Esophagus mucosa (tissue), 1 donor: ENCODE measurements around the gene CD274. TPM values are rescaled to one million over a fixed set of nuclear protein-coding genes. Genes with fewer than 3 reads are reported as not detected.

ENCODE experiments used
- ATAC-seq: fragments of 200-7000 bp; cut with Tn5 transposase; one replicate; pipeline ENCODE4 v1.9.1; 2020
- total RNA-seq: library from RNA; stranded (reverse); gene quantifications from one replicate; pipeline ENCODE4 v1.2.4, GENCODE V29; 2023
- donor health status: DM: yes; HTN: yes; CAD: no.

CD274 gene
- total RNA-seq, 1 donor from 2014 or later: 1.5 TPM

DNA sequence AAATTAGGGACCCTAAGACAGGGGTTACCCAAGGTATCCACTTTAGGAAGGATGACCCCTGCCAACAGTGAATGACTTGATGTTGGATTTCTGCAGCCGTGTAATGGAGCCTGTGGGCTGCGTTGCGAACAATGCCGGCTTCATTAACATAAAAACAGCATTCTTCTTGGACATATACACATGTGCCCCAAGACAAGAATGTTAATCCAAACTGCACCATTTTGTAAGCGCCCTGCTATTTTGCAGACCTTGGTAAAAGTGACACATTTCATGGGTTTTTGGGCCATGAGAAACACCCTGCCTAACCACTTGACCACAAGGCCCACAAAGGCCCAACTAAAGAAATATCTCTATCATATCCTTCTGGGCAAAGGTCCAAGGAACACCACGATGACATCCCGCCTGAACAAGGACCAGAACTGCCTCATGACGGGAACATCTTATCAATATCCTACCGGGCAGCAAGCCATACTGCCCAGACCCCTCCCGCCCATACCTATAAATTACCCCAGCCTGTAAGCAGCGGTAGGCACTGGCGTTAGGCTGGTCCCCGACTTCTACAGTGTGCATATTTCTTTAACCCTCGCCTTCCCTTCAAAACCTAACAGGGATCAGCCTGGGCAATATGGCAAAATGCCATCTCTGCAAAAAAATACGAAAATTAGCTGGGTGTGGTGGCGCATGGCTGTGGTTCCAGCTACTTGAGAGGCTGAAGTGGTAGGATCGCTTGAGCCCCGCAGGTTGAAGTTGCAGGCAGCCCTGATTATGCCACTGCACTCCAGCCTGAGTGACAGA is 50.3 kb downstream of the CD274 start:
- no peak for ATAC-seq

DNA sequence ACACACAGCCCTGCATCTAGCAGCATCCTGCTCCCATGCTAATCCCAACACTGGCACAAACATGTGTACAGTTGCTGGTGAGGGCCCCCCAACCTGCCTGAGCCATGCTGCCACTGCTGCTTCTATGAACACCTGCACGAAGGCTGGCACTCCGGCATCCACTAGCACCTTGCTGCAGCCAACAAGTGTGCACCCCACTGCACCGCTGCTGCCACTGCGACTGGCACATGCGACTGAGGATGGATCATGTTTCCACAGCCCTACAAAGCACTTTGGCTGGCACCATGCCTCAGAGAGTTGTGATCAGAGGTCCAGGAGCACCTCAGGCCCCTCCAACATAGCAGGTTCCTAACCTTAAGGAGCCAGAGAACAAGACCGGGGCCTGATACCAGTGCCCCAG is 52.2 kb downstream of the CD274 start:
- ATAC-seq: no peak

DNA sequence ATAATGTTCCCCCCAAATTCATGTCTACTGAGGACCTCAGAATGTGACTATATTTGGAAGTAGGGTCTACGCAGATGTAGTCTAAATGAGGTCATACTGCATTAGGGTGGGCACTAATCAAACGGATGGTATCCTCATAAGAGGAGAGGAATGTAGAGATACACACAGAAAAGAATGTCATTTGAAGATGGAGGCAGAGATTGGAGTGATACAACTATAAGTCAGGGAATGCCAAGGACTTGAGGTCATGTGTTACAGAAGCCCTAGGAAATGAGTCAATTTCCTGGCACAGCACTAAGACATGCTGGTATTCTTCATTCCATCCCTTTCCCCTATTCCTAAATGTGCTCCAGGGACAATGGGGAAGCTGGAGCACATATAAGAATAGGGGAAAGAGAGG is 59.2 kb downstream of the CD274 start:
- peak; percentile 69 for ATAC-seq

DNA sequence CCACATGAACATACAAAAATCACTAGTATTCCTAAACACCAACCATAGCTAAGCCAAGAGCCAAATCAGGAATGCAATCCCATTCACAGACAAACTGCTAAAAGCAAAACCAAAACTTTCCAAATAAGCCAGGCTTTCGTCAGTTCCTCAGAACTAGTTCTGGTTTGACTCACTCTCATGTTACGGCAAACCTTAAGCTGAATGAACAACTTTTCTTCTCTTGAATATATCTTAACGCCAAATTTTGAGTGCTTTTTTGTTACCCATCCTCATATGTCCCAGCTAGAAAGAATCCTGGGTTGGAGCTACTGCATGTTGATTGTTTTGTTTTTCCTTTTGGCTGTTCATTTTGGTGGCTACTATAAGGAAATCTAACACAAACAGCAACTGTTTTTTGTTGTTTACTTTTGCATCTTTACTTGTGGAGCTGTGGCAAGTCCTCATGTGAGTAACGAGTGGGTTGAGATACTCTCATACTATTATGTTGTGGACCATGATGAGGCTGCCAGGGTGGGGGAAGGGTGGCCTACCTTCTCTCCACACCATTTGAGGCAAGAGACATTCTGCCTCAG is 60.1 kb downstream of the CD274 start, which contains the start of gene PDCD1LG2:
PDCD1LG2 (plus strand) TSS at position 172 of the 572 bp plus-strand sequence. CDS start 12,016 bp downstream, outside the sequence.
- ATAC-seq: peak; percentile 53

DNA sequence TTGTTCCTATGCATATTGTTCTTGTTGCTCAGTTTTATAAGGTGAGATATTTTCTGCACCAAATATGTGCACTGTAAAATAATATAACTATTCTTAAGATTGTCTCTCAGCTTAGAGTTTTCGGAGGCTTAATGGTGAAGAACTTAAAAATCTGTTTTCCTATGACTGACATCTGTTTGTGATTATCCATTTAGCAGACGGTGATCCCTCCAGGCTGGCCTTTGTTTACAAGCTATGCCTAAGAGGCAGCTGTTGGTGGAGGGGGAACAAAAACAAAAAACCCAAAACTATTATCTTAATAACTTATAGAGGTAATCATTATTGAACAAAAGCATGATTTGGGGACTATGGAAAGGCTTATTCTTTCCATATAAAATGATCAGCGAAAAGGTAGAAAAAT is 60.6 kb downstream of the CD274 start:
- no peak for ATAC-seq

DNA sequence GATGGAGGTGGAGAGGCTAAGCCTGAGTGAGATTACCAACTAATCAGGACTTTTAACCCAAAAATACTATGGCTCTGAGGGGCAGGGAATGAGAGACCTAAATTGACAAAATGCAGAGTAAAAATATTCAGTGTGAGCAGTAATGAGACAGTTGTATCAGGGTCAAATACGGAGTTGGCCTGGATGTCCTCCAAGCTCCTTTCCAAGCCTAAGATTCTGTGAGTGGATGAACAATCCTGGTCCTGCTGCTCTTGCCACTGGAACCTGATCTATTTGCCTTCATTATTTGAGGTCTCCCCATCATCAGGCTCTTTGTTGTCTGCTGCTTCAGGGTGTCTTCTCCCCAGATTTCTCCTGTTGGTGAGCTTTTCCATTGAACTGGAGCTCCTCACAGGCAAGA is 61.1 kb downstream of the CD274 start:
- no peak for ATAC-seq

DNA sequence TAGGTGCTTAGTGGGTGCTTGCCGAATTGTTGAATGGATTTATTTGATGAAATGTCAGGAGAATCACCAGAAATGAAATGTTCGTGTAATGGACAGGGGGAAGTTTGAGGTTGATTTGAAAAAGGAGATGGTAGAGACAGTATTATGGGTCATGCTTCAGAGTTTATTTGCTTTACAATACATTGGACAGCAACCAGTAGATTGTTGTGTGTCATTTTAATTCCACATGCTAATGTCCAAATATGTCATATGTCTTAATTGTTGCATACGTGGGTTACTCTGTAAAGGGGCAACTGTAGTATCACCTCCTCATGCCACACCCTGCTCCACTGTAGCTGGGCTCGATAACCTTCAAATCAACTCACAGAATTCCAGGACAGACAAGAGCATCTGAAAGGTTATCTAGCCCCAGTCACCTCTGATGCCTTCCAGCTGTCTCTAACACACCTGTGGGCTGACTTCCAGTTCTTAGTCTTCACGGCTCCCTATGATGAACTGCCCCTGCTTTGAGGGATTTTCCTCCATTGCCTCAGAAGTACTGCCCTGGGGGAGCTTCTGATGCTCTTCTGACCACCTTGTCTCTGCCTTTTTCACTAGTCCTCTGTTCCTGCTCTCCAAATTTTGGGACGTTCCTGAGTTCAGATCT is 61.7 kb downstream of the CD274 start:
- no peak for ATAC-seq

DNA sequence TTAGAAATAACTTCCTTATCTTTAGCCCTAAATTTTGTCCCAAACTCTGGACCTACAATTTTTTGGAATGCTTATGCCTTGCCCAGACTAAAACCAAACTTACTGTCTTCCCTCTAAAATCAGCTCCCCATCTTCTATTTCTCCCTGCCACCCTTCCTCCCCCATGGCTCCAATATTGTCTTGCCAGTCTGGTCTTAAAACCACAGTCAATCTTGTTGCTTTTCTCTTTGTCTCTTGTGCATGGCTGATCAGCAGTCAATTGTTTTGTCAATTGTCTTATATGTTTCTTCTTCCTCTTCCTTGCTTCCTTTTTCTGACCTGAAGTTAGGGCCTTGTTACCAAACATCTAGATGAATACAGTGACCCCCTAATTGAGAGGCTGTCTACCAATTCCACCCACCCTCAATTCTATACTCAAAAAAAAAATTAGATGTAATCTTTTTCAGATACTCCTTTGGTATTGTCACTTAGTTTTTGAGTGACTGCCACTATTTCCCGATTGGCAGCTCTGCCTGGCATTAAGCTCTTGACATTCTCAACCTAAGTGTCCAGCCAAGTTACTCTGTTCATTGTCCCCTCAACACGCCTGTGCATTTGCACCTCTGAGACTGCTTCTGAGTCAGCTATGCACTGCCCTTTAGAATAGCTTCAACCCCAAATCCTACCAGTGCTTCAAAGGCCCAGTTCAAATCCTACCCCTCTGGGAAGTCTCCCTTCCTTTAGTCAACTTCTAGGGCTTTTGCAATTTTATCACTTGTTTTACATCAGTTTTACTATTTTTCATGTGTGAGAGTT is 62.5 kb downstream of the CD274 start:
- no peak for ATAC-seq

DNA sequence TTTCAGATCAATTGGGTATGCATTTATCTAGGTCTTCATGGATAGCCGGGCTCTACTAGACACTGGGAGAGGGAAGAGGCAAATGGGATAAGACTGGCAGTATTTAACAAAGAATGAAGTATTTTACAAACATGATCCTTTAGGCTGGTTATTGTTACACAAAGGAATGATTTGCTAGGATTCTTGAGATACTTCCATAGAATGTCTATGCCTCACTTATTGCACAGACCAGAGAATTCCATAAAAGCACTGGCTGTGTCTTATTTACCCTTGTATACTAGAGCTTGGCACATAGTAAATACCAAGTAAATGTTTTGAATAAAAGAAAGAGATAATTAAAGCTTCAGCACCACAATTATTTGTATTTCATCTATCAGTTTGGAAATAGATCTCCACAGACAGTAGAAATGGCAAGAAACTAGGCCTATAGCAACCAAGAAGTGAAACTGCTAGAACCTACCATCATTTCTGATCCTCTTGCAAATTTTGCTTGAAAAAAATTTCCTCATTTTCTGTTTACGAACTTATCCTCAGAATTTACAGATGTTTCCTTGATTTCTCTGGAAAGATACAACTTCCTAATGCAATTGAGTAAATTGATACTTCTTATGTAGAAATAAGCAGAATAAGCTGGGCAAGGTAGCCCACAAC is 63.7 kb downstream of the CD274 start:
- ATAC-seq: no peak

DNA sequence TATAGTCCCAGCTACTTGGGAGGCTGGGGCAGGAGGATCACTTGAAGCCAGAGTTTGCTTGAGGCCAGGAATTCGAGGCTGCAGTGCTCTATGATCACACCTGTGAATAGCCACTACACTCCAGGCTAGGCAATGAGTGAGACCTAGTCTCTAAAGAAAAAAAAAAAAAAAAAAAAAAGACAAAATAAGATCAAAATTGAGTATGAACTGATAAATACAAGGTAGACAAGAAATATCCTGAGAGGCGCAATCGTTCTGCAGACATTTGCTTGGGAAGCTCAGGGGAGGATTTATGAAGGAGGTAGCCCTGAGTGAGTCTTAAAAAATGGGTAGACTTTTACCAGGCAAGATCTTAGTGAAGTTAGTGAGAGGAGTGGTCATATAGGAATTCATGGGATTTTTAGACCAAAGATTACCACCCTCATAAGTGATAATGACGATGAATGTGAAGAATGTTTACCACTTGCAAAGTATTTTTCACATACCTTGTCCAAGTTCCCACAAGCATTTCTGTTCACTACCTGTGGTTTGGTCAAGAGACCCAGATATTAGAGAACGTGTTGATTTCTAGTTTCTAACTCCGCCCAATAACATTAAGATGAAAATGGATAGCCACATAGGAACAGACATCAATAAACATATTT is 64.4 kb downstream of the CD274 start:
- ATAC-seq: no peak

DNA sequence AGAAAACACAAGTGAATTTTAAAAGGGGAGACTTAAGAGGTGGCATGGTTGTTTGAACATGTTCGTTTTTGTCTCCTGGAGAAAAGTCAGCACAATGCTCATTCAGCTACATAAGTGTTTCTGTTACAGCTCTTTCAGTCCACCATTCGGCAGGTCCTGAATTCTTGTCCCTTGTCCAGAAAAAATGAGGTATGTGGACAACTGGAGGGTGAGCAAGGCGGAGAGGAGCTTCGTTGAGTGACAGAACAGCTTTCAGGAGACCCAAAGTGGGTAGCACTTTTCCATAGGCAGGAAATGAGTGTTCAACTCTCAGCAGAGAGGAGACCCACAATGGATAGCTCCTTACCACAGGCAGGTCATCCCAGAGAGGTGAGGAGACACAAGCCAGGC is 64.9 kb downstream of the CD274 start:
- ATAC-seq: no peak

DNA sequence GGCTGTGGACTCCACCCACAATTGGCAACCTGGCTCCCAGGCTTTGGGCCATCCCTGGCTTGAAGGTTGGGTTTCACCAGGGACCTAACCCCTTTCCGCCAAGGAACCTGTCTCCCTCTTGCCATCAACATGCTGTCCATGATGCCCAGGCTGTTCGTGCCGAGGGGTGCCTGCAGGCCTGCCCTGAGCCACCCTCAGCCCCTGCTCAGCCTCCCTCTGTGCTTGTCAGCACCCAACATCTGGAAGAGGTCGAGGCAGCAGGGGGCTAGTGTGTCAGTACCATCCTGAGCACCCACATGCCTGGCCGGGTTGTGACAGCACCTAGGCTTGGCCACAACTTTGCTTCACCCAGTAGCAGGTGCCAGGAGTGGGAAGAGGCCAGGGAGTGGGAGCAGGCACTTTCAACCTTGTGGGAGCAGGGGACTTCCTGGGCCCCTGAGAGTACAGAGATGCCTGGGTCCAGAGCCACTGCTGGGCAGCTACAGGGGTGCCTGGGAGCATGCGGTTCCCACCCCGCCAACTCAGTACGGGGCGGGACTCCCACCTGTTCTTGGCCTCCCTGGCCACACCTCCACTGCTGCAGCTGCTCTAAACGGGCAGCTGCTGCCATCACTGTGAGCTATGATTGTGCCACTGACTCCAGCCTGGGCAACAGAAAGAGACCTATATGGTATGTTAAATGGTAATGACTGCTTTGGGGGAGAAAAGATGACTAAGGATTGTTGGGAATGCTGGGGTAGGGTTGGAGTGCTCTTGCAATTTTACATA is 66.3 kb downstream of the CD274 start:
- peak; percentile 31 for ATAC-seq

DNA sequence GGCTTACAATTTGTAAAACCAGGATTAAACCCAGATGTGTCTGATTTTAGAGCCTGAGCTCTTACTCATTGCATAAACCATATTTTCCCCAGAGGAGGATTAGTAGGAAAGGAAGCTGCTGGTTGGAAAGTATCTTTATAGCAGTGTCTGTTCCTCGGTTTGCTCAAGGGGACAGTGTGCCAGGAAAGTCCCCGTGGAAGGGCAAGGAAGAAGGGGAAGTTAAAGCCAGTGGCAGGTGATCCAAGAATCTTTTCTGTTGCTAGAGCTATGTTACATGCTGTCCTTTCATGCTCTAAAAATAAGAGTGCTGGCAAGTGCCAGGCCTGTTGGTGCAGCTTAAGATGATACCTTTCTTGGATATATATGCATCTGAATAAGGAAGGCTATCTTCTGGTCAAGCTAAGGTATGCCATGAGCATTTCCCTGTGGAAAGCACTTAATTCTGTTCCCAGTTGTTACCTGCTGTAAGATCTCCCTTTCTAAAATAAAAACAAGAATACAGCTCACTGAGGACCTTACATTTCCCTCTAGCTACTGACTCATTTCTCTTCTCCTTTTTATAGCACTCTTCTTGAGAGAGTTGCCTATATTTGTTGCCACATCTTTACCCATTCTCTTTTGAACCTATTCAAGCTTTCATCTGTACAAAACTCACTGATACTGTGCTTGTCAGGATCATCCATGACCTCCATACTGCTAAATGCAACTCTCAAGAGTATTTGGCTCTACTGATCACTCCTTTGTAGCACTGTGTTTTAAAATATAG is 68.0 kb downstream of the CD274 start:
- ATAC-seq: no peak

DNA sequence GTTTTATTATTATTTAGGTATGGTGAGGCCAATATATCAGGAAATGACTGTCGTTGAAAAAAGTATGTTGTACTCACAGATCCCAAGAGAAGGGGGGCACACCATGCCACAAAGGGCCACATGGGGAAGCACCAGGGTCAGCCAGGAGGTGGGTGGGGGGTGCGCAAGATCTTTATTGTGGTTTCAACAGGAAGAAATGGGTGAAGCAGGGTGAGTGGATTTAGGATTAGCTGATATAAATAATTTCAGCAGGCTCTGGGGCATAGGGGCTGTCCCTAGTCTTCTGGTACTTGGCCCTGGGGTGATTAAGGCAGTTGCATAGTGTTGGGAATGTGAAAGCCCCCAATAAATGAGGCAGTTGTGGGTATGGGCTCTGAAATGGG is 68.6 kb downstream of the CD274 start:
- no peak for ATAC-seq

Other genes with a start within 250 kb of the CD274 start
- gene INSL4, start 219.1 kb upstream of the CD274 start, total RNA-seq: not detected
- gene RLN2, start 145.8 kb upstream of the CD274 start, total RNA-seq: not detected
- not detected for gene RLN1, start 110.7 kb upstream of the CD274 start, total RNA-seq
- 28.1 TPM for gene PLGRKT, start 12.6 kb upstream of the CD274 start, total RNA-seq
- gene PDCD1LG2, start 60.0 kb downstream of the CD274 start, total RNA-seq: 0.32 TPM
- 14.1 TPM for gene RIC1, start 178.6 kb downstream of the CD274 start, total RNA-seq